ENCODE measurements around the gene TMEM141.
A peak's percentile ranks its signal among the peaks of the same experiment; 100 is the strongest.
"Not testable (repeated sequence)": the region's sequence is repeated elsewhere in the genome, so short reads cannot be mapped to it uniquely, and the experiment has no call there.

TMEM141 gene

DNA sequence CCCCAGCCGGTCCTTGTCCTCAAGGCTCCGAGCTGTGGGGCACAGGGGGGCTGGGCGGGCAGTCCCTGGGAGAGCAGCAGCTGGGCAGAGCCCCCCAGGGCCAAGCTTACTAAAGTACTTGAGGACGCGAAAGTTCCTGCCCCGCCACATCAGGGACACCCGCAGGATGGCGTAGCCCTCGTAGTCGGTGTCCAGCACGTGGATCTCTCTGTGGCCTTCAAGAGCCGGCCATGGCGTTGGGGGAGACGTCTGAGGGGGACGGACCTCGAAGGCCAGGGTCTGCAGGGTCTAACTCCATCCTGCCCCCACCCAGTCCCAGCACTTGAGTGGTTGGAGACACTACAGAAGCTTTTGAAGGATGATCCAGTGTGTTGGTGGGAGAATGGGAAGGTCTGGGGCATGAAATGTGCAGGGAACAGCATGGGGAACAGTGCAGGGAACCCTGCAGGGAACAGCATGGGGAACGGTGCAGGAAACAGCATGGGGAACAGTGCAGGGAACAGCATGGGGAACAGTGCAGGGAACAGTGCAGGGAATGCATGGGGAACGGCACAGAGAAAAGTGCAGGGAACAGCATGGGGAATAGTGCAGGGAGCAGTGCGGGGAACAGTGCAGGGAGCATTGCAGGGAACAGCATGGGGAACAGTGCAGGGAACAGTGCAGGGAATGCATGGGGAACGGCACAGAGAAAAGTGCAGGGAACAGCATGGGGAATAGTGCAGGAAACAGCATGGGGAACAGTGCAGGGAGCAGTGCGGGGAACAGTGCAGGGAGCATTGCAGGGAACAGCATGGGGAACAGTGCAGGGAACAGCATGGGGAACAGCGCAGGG, 35.6 kb upstream of the TMEM141 start:
- not testable (repeated sequence) for DNase-seq

DNA sequence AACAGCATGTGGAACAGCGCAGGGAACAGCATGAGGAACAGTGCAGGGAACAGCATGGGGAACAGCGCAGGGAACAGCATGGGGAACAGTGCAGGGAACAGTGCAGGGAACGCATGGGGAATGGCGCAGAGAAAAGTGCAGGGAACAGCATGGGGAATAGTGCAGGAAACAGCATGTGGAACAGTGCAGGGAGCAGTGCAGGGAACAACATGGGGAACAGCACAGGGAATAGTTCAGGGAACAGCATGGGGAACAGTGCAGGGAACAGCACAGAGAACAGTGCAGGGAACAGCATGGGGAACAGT, 35.1 kb upstream of the TMEM141 start:
- no peak for DNase-seq

DNA sequence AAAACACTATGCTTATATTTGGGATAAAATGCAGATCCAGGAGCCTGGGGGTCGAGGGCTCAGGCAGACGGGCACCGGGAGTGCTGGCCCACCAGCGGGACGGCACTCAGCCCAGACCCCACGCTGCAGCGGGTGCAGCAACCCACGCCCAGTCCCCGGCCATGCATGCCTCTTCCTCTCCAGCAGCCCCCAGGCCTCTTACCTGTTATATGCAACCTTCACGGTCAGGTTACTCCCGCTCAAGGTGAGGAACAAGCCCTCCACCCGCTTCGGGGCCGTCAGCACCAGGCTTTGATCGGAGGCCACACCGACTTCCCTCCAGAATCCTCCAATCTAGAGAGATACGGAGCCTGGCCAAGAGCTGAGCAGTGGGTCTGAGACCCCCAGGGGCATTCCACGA, 34.3 kb upstream of the TMEM141 start:
- no peak for DNase-seq

DNA sequence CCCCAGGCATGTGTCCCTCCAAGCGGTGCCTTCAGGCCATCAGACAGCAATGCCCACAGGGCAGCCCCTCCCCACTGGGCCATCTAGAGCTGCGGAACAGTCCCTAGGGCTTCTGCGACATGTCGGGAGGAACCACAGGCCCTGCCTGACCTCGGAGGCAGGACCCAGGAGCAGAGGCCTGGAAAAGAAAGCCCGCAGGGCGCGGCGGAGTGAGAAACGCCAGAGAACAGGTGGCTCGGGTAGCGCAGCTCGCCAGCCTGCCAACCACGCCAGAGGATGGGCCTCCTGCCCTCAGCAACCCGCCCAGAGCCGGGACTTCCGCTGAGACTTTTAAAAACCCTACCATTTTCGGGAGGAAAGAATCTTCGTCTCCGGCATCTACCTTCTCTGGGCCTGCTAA, 33.8 kb upstream of the TMEM141 start:
- DNase-seq, result no peak

DNA sequence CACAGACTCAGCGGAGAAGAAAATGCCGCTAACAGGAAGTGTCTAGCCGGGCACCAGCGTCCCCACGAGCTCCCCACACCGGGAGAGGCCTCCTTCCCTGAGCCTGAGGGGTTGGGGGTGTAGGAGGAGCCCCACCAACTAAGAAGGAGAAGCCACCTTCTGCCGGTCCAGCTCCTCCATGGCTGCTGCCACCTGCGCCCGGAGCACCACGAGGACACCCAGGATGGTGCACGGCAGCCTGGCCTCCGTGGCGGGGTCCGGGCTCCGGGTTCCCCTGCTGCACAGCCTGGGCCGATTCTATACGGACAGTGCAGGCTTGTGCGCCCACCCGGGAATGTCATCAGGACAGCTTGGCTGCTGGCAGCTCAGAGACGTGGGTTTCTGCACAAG, 33.4 kb upstream of the TMEM141 start:
- DNase-seq, result no peak

DNA sequence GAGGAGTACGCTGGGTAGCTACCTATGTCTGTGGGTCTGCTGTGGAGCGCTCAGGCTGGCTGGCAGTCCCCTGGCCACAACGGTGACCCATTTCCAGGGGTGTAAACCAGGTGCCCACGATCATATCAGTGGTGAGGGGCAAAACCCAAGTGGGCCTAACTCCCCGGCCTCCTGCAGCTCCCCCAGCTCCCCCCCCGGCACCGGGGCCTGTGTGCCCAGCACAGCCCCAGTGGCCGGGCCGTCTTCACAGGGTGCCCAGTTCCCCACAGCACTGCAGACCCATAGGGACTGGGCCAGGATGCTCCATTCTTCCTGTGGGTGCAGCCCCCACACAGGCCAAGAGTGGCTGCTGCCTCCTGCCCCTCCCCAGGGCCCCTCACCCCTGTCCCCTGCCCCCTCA, 32.1 kb upstream of the TMEM141 start:
- DNase-seq, result no peak

DNA sequence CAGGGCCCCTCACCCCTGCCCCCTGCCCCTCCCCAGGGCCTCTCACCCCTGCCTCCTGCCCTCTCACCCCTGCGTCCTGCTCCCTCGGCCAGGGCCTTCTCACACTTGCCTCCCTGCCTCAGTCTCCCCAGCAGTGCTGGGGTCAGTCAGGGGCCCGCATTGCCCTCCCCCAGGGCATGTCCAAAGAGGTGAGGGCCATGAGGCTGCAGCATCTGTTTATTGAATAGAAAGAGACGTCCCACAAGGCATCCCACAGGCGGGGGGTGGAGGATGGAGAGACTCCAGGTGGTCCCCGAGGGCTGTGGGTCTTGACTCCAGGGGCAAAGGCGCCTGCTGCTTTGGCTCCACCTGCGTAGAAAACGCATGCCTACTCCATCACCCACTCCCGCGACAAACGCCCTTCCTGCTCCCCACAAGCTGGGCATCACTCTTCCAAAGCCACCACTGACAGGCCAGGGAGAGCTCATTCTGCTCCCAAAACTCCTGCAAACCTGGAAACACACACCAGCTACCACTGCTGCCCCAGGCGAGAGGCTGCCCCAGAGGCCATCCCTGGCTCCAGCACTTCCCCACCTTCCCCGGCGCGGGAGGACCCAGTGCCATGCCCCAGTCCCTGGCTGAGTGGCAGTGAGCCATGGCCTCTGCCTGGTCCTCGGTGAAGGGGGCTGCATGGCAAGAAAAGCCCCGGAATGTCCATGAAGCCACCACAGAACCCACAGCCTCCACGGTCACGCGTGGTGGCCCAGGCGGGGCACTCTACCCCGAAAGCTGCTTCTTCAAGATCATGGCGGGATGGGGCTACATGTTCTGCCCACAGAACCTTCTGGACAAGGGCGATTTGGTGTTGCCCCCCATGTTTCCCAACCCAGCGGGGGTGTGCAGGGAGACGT, 31.5 kb upstream of the TMEM141 start:
- no peak for DNase-seq

DNA sequence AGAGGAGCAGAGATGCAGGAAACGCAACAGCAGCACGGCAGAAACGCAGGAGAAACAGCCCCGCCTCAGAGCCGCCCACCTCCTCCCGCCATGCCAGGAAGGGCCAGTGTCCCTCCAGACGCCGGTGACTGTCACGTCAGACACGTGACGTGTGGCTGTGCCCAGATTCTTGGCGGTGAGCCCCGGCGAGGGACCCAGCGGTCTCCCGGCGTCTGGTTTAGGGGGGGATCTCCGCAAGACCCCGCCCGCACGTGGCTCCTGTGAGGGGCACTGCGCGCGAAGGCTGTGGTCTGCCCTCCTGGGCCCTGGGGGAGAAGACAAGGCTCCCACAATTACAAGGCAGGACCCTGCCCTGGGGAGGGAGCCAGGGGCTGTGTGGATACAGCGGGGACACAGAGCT, 30.7 kb upstream of the TMEM141 start:
- no peak for DNase-seq

DNA sequence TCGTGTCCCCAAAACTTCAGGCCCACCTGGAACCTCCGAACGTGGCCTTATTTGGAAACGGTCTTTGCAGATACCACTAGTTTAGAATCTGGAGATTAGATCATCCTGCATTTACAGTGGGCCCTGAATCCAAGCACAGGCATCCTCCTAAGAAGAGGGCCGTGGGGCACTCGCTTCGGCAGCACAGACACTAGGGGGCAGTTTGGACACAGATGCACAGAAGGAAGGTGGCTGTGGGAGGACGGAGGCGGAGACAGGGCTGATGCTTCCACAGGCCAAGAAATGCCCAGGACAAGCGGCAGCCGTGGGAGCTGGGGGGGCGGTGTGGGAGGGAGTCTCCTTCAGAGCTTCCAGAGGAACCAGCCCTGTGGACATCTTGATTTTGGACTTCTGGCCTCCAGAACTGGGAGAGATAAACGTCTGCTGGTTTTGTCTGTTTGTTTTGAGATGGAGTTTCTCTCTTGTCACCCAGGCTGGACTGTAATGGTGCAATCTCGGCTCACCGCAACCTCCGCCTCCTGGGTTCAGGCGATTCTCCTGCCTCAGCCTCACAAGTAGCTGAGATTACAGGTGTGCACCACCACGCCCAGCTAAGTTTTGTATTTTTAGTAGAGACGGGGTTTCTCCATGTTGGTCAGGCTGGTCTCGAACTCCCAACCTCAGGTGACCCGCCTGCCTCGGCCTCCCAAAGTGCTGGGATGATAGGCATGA, 30.2 kb upstream of the TMEM141 start:
- DNase-seq, result not testable (repeated sequence)

DNA sequence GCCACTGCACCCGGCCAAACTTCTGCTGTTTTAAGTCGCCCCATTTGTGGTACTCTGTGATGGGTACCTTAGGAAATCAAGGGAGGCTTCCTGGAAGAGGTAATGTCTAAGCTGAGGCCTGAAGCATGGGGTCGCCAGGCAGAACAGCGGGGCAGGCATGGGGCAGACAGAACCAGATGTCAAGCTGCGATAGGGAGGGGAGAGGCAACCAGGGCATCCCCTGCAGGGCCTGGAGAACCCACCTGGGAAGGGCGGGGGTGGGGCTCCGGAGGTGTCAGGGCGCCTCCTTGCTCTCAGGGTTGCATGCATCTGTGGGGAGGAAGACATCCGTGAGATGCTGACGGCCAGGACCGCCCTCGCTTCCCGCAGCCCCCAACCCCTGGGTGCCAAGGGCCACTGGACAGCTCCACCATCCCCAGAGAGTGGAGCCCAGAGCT, 29.6 kb upstream of the TMEM141 start:
- DNase-seq, result no peak

DNA sequence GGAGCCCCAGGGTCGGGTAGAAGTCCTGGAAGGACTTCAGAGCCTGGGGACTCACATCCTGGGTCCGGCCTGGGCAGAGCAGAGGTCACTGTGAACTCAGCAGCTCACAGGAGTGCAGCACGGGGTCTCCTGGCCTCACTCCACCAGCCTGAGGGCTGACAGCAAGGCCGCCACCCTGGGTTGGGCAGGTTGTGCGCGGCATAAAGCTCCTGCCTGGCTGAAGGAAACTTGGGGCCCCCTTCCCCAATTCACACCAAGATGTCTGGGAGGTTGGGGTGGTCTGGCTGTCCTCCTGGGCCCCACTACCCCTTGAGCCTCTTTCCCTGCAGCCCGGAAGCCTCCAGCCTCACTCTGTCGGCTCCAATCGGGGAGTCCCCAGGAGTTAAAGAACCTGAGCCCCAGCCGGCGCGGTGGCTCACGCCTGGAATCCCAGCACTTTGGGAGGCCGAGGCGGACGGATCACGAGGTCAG, 28.9 kb upstream of the TMEM141 start:
- no peak for DNase-seq

DNA sequence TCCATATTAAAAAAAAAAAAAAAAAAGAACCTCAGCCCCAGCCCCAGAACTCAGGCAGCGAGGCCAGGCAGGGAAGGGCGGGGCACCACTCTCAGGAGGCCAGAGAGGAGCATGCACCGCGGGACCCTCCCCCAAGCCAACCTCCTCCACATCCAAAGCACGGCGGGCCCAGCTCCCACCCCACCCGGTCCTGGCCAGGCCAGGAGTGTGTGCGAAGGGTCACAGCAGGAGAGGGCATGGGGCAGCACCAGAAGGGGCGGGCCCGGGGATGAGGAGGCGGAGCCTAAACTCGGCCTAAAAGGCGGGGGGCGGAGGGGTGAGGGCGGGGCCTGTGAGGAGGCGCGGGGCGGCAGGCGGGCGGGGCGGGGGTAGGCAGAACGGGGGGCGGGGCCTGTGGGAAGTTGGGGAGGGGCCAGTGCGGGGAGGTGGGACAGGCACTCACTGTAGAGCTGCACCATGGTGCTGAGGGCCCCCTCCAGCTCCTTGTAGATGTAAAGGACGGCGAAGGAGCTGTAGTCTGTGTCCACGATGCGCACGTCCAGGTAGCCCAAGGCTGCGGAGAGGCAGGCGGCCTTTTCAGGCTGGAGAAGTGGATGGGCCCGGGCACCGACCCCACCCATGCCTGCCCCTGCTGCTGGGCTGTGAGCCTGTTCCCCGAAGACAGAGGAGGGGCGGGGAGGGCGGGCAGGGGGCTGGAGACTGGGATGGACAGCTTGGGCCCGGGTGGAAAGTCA, 28.1 kb upstream of the TMEM141 start:
- DNase-seq, result no peak

DNA sequence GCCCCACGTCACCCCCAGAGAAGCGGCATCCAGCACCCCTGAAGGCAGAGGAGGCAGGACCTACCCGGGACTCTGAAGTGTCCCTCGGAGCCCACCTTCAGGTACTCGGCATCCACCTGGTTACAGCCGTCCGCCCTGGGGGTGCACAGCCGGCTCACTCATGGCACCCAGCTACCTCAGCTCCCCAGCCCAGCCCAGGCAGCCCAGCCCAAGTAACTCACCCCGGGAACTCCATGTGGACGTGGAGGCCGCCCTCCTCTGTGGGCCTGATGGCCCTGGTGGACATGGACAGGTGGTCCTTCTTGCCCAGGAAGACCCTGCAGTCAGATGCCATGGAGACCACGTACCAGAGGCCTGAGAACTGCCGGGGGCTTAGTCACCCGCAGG, 27.5 kb upstream of the TMEM141 start:
- no peak for DNase-seq

DNA sequence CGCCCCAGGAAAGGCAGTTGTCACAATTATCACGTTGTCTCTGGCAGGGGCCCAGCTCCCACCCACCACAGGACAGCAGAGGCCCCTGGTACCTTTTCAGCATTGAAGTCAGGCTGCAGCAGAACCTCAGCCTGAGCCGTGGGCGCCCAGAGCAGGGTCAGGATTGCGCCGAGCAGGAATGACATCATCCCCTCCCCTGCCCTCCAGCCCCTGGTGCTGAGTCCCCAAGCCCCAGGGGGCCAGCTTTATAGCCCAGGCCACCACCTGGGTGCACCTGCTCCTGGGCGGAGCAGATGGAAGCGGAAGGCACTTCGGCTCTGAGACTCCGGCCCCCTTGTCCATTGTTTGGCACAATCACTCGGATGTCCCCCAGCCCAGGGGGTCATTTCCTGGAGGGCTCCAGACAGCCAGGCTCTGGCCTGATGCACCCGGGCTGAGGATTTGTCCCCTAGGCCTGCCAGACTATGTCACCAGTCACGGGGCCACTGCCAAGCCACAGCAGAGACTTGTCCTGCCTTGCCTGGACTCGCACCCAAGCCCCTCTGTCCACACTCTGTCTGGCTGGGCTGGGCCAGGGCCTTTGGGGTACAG, 26.7 kb upstream of the TMEM141 start, which contains the start of gene LCN15:
LCN15 (minus strand) TSS at position 218 of the 591 bp plus-strand sequence; CDS start at position 188, 30 bp downstream.
- DNase-seq, result no peak

DNA sequence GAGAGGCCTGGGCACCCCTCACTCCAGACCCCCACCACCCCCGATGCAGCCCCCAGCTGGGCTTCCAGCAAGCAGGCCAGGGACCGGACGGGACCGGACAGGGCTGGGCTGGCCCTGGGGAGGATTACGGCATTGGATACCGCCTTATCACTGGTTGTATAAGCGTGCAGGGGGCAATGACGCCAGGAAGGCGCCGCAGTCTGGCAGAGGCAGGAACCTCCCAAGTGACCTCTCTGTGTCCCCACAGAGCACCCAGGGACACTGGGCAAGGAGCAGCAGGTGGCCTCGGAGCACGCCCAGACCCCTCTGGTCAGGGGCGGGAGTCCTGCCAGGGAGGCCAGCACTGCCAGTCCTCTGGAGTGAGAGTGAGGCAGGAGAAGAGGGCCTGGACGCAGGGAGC, 26.1 kb upstream of the TMEM141 start:
- DNase-seq, result no peak

DNA sequence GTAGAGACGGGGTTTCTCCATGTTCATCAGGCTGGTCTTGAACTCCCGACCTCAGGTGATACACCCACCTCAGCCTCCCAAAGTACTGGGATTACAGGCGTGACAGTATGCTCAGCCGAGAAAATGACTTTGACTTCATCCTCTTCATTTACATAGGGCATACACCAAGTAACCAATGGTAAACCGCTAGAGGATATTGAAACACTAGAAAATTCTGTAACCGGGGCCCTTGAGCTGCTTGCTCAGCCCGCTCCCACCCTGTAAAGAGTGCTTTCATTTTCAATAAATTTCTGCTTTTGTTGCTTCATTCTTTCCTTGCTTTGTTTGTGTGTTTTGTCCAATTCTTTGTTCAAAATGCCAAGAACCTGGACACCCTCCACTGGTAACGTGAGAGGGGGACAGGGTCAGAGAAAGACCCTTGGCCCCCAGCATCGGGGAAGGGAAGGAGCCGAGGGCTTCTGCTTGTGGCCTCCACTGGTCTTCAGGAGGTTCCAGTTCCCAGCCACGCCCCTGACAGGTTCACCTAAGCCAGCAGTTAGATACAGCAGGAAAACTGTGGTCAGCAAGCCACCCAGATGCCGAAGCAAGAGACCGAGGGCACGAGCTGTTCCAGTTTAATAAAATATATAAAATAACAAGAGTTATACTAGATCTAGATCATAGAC, 25.3 kb upstream of the TMEM141 start:
- DNase-seq, result not testable (repeated sequence)

DNA sequence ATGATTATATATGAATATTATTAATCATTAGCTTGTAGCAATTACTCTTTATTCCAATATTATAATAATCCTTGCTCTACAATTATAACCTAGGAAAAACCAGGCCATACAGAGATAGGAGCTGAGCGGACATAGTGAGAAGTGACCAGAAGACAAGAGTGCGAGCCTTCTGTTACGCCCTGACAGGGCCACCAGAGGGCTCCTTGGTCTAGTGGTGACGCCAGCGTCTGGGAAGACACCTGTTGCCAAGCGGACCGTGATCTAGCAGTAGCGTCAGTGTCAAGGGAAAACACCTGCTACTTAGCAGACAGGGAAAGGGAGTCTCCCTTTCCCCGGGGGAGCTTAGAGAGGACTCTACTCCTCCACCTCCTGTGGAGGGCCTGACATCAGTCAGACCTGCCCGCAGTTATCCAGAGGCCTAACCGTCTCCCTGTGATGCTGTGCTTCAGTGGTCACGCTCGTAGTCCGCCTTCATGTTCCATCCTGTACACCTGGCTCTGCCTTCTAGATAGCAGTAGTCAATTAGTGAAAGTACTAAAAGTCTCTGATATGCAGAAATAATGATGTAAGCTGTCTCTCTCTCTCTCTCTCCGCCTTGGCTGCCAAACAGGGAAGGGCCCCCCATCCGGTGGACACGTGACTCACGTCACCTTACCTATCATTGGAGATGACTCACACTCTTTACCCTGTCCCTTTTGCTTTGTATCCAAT, 24.6 kb upstream of the TMEM141 start:
- DNase-seq, result not testable (repeated sequence)

DNA sequence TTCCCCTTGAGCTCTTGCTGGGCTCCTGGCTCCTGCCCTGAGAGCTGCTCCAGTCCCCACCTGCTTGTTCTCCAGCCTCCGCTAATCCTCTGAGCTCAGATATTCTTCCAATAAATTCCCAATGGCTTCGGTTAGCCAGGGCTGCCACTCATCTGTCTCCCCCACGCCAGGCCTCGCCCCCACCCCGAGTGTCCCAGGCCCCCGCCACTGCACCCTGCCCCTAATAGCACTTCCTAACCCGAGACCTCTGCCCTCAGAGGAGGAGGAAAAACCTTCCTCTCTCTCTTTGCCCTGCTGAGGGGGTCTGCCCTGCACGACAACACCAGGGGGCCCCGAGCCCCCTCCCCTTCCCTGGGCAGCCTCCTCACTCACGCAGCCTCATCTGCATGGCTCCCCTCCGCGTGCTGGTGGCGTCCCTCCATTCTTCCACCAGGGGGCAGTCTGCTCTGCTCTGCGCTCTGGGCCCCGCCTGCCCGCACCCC, 21.4 kb upstream of the TMEM141 start:
- DNase-seq, result peak; percentile 39

DNA sequence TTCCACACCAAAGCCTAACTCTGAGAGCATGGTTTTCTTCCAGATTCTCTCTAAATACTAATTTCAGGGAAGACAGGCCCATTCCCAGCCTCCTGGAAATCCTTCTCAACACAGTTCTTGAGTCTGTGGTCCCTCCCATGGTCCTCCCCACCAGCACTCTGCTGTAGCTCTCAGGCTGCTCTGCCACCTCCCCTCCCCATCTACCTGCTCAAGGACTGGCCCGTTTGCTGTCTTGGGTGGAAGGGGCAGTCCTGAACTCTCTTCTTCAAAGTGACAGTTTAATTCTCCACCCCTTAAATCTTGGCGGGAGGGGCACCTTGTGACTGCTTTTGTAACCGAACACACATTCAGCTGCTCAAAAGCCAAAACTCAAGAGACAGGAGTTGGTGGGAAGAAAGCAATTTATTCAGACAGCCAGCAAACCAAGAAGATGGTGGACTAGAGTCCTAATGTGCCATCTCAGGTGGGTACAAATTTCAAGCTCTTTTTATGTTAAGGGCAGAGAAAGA, 19.2 kb upstream of the TMEM141 start:
- no peak for DNase-seq

DNA sequence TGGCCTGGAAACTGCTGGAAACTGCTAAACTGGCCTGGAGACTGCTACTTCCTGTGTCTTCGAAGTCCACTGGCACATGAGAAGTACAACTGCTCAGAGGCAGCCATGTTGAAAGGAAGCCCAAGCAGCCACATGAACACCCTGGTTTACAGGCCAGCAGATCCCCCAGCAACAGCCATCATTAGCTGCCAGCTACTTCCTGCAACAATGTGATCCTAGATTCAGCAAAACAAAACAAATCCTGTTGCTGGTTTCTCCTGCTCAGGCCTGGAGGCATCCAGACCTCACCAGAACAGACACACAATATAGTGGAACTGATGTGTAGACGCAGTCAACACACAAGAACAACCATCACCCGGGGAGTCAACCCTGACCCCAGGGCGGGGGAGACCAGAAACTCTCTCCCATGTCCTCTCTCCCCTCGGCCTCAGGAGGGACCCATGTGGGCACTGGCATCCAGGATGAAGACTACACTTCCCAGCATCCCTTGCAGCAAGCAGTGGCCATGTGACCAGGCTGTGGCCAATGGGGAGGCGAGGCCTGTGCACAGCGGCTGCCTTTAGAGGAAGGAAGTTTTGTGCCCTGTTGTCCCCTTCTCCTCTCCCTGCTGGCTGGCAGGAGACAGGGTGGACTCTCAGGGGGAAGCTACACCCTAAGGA, 17.6 kb upstream of the TMEM141 start:
- DNase-seq, result no peak

Data from activated gamma-delta T cell treated with Interleukin-2 at 50 U/mL for 16 hours (primary cell).